GM10248 (cell line): Measurements from ENCODE around the gene ADORA3.
"Not testable (repeated sequence)": the region's sequence is repeated elsewhere in the genome, so short reads cannot be mapped to it uniquely, and the experiment has no call there.

Experiments used
- CTCF ChIA-PET: fragments of 300-600 bp; sonication (Branson Sonifier 250); formaldehyde crosslinking; extraction: SDS; loops from one replicate; lab custom pipeline; 2021; ENCODE audit warnings: antibody characterized with exemption; lab: Yijun Ruan, JAX
- POLR2A ChIA-PET: fragments of 350-650 bp; sonication (Branson Sonifier 250); formaldehyde crosslinking; extraction: SDS; loops from one replicate; lab custom pipeline; 2020; ENCODE audit warnings: antibody characterized with exemption; lab: Yijun Ruan, JAX
- DNase-seq: peaks from one replicate; pipeline ENCODE4 v3.0.0; 2012; ENCODE audit errors: extremely low spot score
- TF ChIP-seq, protein P1 (sequence below): IDR thresholded peaks from 2 replicates; pipeline ENCODE4 v1.5.1; 2012; ENCODE audit warnings: mild to moderate bottlenecking, low read depth; ENCODE audit errors: extremely low read depth, missing control alignments, control extremely low read depth

ADORA3 gene

GRCh38 chr1:111503585-111504060 lies at the start of gene ADORA3, which contains the start of gene TMIGD3:
Gene ADORA3 (minus strand): TSS chr1:111503633. CDS start chr1:111503354, 279 bp downstream.
Gene TMIGD3 (minus strand): TSS chr1:111503633. CDS start chr1:111503354, 279 bp downstream.
- CTCF ChIA-PET, result interaction anchor here (1.0 to 2.1 kb wide), 8 partner anchors 9 to 1474 kb away, joined by 3 to 10 read pairs (median 5); no protein-coding TSS in a partner anchor
- TF ChIP-seq, protein P1, sequence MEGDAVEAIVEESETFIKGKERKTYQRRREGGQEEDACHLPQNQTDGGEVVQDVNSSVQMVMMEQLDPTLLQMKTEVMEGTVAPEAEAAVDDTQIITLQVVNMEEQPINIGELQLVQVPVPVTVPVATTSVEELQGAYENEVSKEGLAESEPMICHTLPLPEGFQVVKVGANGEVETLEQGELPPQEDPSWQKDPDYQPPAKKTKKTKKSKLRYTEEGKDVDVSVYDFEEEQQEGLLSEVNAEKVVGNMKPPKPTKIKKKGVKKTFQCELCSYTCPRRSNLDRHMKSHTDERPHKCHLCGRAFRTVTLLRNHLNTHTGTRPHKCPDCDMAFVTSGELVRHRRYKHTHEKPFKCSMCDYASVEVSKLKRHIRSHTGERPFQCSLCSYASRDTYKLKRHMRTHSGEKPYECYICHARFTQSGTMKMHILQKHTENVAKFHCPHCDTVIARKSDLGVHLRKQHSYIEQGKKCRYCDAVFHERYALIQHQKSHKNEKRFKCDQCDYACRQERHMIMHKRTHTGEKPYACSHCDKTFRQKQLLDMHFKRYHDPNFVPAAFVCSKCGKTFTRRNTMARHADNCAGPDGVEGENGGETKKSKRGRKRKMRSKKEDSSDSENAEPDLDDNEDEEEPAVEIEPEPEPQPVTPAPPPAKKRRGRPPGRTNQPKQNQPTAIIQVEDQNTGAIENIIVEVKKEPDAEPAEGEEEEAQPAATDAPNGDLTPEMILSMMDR, result no peak
- peak; percentile 53 for DNase-seq
- POLR2A ChIA-PET, result no interaction called here

- POLR2A ChIA-PET, result no interaction called here
- TF ChIP-seq, protein P1, result no peak
- CTCF ChIA-PET, result interaction anchor here (0.8 to 1.7 kb wide), 6 partner anchors 9 to 67 kb away, joined by 3 to 7 read pairs (median 4); no protein-coding TSS in a partner anchor
- no peak for DNase-seq
These were observed 49.8 kb upstream of the ADORA3 start for GRCh38 chr1:111553196-111553595.

DNA sequence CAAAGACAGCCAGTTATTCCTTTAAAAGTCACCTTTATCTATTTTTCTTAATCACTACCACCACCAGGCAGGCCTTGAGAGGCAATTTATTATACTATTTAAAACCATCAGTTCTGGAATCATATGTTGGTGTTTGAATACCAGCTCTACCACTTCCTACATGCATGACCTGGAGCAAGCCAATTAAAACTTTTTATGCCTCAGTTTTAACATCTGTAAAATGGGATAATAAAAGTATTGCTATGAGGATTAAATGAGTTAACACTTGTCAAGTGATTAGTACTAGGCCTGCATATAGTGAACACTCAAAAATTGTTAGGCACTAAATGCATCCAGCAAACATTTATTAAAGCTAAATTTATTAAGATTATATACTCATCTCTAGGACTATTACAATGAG lies 49.2 kb upstream of the ADORA3 start:
- TF ChIP-seq, protein P1, result no peak
- no peak for DNase-seq
- ChIA-PET POLR2A (no interaction called here), CTCF (interaction anchor here (1.4 to 2.1 kb wide), 5 partner anchors 10 to 67 kb away, joined by 4 to 7 read pairs (median 5); no protein-coding TSS in a partner anchor)

DNA sequence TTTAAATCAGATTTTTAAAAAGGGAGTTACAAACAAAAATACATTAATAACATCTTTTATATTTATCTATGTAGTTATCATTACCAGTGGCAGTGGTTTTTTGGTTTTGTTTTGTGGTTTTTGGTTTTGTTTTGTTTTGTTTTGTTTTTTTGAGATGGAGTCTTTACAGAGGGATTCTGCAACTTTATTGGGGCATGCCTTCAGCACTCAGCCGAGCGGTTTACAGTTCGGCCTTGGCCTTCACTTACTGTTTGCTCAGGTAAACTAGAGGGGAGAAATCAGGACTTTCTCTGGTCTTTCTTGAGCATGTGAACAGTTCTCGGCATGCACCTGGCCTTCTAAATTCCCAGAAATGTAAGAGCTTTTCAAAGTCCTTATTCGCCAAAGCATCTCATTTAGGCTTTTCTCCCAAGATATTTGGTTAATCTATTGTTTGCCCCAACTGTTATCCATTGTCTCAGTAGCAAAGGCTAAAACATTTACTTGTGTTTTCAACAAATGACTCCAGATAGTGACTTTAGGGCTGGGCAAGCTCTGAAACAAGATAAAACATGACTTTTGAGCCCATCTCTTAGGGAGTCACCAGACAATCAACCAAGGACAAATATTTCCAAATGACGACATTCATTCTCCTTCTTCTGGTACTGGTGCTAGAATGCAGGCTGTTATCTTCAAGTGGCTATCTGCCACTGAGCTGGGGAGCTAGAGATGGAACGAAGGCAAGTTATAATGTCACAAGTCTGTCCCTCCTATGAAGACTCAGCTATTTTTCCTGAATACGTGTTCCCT lies 48.4 kb upstream of the ADORA3 start:
- CTCF ChIA-PET, result interaction anchor here (0.9 to 2.1 kb wide), 3 partner anchors 10 to 43 kb away, joined by 4 to 7 read pairs (median 4); no protein-coding TSS in a partner anchor
- DNase-seq, result no peak
- POLR2A ChIA-PET, result no interaction called here
- TF ChIP-seq, protein P1, result no peak

- DNase-seq, POLR2A ChIA-PET, CTCF ChIA-PET: not testable (repeated sequence)
These were observed 44.4 kb upstream of the ADORA3 start for GRCh38 chr1:111547786-111548185.

DNA sequence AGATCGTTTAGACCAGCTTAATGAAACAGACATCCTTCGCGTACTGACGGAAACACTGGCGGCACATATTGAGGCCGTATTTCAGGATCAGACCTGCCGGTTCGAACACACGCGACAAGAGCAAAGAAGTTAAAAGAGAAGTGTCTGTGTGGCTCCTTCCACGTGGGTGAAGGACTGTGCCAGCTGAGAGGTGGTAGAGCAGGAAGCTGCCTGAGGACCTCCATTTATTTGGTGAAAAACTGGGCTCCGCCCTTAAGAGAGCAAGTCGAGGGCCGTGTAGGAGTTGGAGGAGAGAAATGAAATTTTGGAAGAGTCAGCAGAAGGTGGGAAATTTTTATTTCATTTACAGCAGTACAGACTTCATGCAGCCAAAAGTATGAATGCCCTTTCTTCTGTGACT lies 38.8 kb upstream of the ADORA3 start:
- no peak for DNase-seq
- ChIA-PET CTCF (interaction anchor here (0.8 kb wide), 1 partner anchor 11 kb away, joined by 3 read pairs; no protein-coding TSS in a partner anchor), POLR2A (no interaction called here)
- TF ChIP-seq, protein P1, result no peak
